CD4-positive, alpha-beta T cell (primary cell): Measurements from ENCODE around the gene NOL6. TPM values are rescaled to one million over a fixed set of nuclear protein-coding genes. Genes with fewer than 3 reads are reported as not detected.
A peak's percentile ranks its signal among the peaks of the same experiment; 100 is the strongest.
"Not testable (repeated sequence)": the region's sequence is repeated elsewhere in the genome, so short reads cannot be mapped to it uniquely, and the experiment has no call there.

Experiments used
- ATAC-seq: fragments of 200-7000 bp; cut with Tn5 transposase; one replicate; pipeline ENCODE4 v1.10.0; 2022; ENCODE audit warnings: mild to moderate bottlenecking; ENCODE audit not compliant: poor library complexity
- CTCF ChIA-PET: fragments of 350-600 bp; sonication (Branson Sonifier 250); formaldehyde crosslinking; loops from one replicate; lab custom pipeline; 2021; ENCODE audit warnings: antibody characterized with exemption, inconsistent platforms; lab: Charles Lee
- POLR2A ChIA-PET: fragments of 350-600 bp; sonication (Branson Sonifier 250); formaldehyde crosslinking; loops from one replicate; lab custom pipeline; 2021; ENCODE audit warnings: antibody characterized with exemption, inconsistent platforms; lab: Charles Lee
- DNase-seq, 14 experiments: peaks; one replicate each; pipeline ENCODE4 v3.0.0-alpha.2; 2013 to 2020; ENCODE audit warnings: mixed read lengths in 2 of 14
- H3K27ac ChIP-seq, 2 donors: one replicate each; pipeline versions ENCODE4 v1.5.1 to v1.7.0; 2013; ENCODE audit warnings: low read length in 2 of 2, low read depth in 1 of 2, mild to moderate bottlenecking in 1 of 2
- H3K27me3 ChIP-seq, 2 experiments: 1 replicate in 1 of 2; 2 replicates in 1 of 2; pipeline versions ENCODE4 v1.6.1 to v1.7.0; 2013; ENCODE audit warnings: low read length in 2 of 2, control low read depth in 1 of 2, mild to moderate bottlenecking in 1 of 2, moderate library complexity in 1 of 2; ENCODE audit not compliant: insufficient read depth in 2 of 2, control insufficient read depth in 1 of 2
- H3K36me3 ChIP-seq: one replicate; pipeline ENCODE4 v1.6.1; 2013; ENCODE audit warnings: low read length, control low read depth; ENCODE audit not compliant: insufficient read depth
- H3K4me1 ChIP-seq: one replicate; pipeline ENCODE4 v1.6.1; 2013; ENCODE audit warnings: low read length, control low read depth; ENCODE audit not compliant: insufficient read depth
- H3K4me3 ChIP-seq: one replicate; pipeline ENCODE4 v1.5.1; 2013; ENCODE audit warnings: mild to moderate bottlenecking, low read length, moderate library complexity
- H3K9me3 ChIP-seq, 2 experiments: 1 replicate in 1 of 2; 2 replicates in 1 of 2; pipeline versions ENCODE4 v1.6.1 to v1.7.0; 2013; ENCODE audit warnings: low read length in 2 of 2, mild to moderate bottlenecking in 2 of 2, control low read depth in 1 of 2, moderate library complexity in 1 of 2; ENCODE audit not compliant: control insufficient read depth in 1 of 2, insufficient read depth in 1 of 2
- H3K27ac Mint-ChIP-seq: one replicate; pipeline ENCODE4 v1.8.0; 2020; ENCODE audit warnings: mixed read lengths
- H3K27me3 Mint-ChIP-seq: one replicate; pipeline ENCODE4 v1.8.0; 2021; ENCODE audit warnings: mixed read lengths
- H3K36me3 Mint-ChIP-seq: one replicate; pipeline ENCODE4 v1.8.0; 2021; ENCODE audit warnings: low read depth, mixed read lengths
- H3K4me1 Mint-ChIP-seq: one replicate; pipeline ENCODE4 v1.8.0; 2021; ENCODE audit warnings: low read depth, mixed read lengths
- H3K4me3 Mint-ChIP-seq: one replicate; pipeline ENCODE4 v1.8.0; 2020; ENCODE audit warnings: mild to moderate bottlenecking, mixed read lengths
- H3K9me3 Mint-ChIP-seq: one replicate; pipeline ENCODE4 v1.8.0; 2020; ENCODE audit warnings: mixed read lengths
- intact Hi-C, 2 experiments: fragments of 100-400 bp; cut with DNase I in 1 of 2; cut with micrococcal nuclease in 1 of 2; formaldehyde crosslinking; loops; one replicate each; pipeline versions ENCODE4 v1.15.1 to v1.9.0; 2023 to 2025; cut with DNase I, micrococcal nuclease
- total RNA-seq, 174 experiments: library from RNA in 2 of 174; stranded (reverse) in 2 of 174; gene quantifications; one replicate each; pipeline ENCODE4 v1.2.3 and lab custom pipeline; 2021 to 2026
- TF ChIP-seq, protein P1 (sequence below): fragments of 200-600 bp; IDR thresholded peaks from one replicate; pipeline ENCODE4 v1.8.0; 2022; ENCODE audit warnings: antibody characterized with exemption, mild to moderate bottlenecking

Gene NOL6
- total RNA-seq, 2 experiments from 2014 or later = 30.5 to 30.6 TPM

DNA sequence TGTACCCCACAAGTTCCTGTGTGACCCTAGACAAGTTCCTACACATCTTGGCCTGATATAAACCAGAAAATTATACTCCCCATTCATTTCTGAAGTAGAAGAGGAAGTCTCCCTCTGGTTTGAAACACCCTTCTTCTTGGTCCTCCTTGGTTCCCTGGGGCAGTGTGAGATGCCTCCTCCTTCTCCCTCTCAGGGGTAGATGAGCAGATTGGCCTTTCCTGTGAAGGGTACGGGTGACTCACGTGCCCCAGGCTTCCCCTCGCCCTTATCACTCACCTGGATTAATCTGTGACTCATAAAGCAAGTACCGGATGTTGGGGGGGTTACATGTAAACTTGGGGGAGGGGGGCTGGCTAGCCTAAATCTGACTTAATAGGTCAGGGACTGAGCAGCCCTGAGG lies 15.3 kb downstream of the NOL6 start:
- peaks cover 67% of the 10 kb centered on the region for H3K4me1 ChIP-seq
- peaks cover 26% of the 10 kb centered on the region for H3K36me3 ChIP-seq
- Mint-ChIP-seq H3K27ac (peak overlapping the region; percentile 91), H3K4me1 (peaks cover 48% of the 10 kb centered on the region), H3K9me3 (no peaks in the 10 kb centered on the region), H3K4me3 (peak overlapping the region; percentile 81), H3K36me3 (peaks cover 30% of the 10 kb centered on the region), H3K27me3 (no peaks in the 10 kb centered on the region)
- no peaks in the 10 kb centered on the region for H3K9me3 ChIP-seq
- intact Hi-C loops = loop anchor here in 1 of 2 experiments (1.0 kb wide), 1 partner anchor 11 kb away; the partner anchor contains the start of gene AQP3
- TF ChIP-seq, protein P1, sequence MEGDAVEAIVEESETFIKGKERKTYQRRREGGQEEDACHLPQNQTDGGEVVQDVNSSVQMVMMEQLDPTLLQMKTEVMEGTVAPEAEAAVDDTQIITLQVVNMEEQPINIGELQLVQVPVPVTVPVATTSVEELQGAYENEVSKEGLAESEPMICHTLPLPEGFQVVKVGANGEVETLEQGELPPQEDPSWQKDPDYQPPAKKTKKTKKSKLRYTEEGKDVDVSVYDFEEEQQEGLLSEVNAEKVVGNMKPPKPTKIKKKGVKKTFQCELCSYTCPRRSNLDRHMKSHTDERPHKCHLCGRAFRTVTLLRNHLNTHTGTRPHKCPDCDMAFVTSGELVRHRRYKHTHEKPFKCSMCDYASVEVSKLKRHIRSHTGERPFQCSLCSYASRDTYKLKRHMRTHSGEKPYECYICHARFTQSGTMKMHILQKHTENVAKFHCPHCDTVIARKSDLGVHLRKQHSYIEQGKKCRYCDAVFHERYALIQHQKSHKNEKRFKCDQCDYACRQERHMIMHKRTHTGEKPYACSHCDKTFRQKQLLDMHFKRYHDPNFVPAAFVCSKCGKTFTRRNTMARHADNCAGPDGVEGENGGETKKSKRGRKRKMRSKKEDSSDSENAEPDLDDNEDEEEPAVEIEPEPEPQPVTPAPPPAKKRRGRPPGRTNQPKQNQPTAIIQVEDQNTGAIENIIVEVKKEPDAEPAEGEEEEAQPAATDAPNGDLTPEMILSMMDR = no peak
- CTCF ChIA-PET = interaction anchor here (1.2 to 3.9 kb wide), 5 partner anchors 8 to 55 kb away, joined by 3 to 24 read pairs (median 6); partner anchors contain the start of gene AQP3
- no peak overlapping the region for H3K4me3 ChIP-seq
- H3K27ac ChIP-seq = peak overlapping the region; percentile 75 to 80
- peak; percentile 81 for ATAC-seq
- POLR2A ChIA-PET = interaction anchor here (0.7 to 8.9 kb wide), 6 partner anchors 8 to 43 kb away, joined by 3 to 67 read pairs (median 10); partner anchors contain the start of genes AQP3 and NOL6
- H3K27me3 ChIP-seq = no peaks in the 10 kb centered on the region
- DNase-seq = peak in 13 of 14 experiments; percentile 47 to 87 (median 66)

DNA sequence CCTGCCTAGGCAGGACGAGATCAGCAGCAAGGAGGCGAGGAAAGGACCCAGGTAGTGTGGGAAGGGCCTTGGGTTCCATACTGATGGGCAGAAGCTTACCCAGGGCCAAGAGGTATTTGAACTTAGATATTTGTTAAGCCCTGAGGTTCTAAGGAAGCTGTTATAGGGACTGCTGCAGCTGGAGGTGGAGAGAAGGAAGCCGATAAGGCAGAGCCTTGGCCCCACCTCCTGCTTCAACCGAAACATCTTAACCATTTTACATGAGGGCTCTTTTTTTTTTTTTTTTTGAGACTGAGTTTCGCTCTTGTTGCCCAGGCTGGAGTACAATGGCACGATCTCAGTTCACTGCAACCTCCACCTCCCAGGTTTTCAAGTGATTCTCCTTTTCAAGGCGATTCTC lies 17.8 kb downstream of the NOL6 start:
- H3K4me3 Mint-ChIP-seq = peak overlapping the region; percentile 76
- ChIA-PET CTCF (interaction anchor here (0.6 to 3.9 kb wide), 6 partner anchors 8 to 459 kb away, joined by 3 to 24 read pairs (median 5); partner anchors contain the start of genes AQP3 and NFX1), POLR2A (interaction anchor here (0.6 to 1.4 kb wide), 4 partner anchors 9 to 18 kb away, joined by 4 to 11 read pairs (median 4); partner anchors contain the start of genes AQP3 and NOL6)
- peaks cover 64% of the 10 kb centered on the region for H3K4me1 Mint-ChIP-seq
- Histone ChIP-seq H3K27ac (peak overlapping the region in 1 of 2 donors; percentile 23), H3K36me3 (peaks cover 8% of the 10 kb centered on the region), H3K4me1 (peaks cover 83% of the 10 kb centered on the region), H3K9me3 (no peaks in the 10 kb centered on the region), H3K27me3 (no peaks in the 10 kb centered on the region), H3K4me3 (no peak overlapping the region)
- no peaks in the 10 kb centered on the region for H3K9me3 Mint-ChIP-seq
- ATAC-seq (peak; percentile 37), DNase-seq (peak in 6 of 14 experiments; percentile 27 to 71 (median 49))
- peaks cover 6% of the 10 kb centered on the region for H3K36me3 Mint-ChIP-seq
- H3K27ac Mint-ChIP-seq = peak overlapping the region; percentile 91
- no peaks in the 10 kb centered on the region for H3K27me3 Mint-ChIP-seq
- TF ChIP-seq, protein P1 = no peak
- intact Hi-C loops = no loop called here

DNA sequence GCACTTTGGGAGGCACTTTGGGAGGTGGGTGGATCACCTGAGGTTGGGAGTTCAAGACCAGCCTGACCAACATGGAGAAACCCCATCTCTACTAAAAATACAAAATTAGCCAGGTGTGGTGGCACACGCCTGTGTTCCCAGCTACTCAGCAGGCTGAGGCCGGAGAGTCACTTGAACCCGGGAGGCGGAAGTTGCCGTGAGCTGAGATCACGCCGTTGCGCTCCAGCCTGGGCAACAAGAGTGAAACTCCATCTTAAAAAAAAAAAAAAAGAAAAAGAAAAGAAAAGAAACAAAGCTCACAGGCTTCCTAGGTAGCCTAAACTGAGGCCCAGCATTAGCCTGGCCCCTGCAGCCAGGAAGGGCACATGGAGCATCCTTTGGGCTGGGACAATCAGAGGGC lies 18.3 kb downstream of the NOL6 start:
- peaks cover 69% of the 10 kb centered on the region for H3K4me1 Mint-ChIP-seq
- H3K27me3 Mint-ChIP-seq, intact Hi-C loops, H3K27ac ChIP-seq, DNase-seq, H3K36me3 ChIP-seq, H3K9me3 Mint-ChIP-seq, H3K4me3 ChIP-seq, H3K36me3 Mint-ChIP-seq, H3K9me3 ChIP-seq, ATAC-seq, H3K27me3 ChIP-seq: not testable (repeated sequence)
- ChIA-PET POLR2A (interaction anchor here (0.6 to 1.4 kb wide), 3 partner anchors 10 to 19 kb away, joined by 4 to 11 read pairs (median 4); partner anchors contain the start of gene NOL6), CTCF (interaction anchor here (0.6 to 3.9 kb wide), 5 partner anchors 8 to 459 kb away, joined by 3 to 24 read pairs (median 7); partner anchors contain the start of gene AQP3)
- peak overlapping the region; percentile 91 for H3K27ac Mint-ChIP-seq
- peaks cover 78% of the 10 kb centered on the region for H3K4me1 ChIP-seq
- H3K4me3 Mint-ChIP-seq = peak overlapping the region; percentile 76

DNA sequence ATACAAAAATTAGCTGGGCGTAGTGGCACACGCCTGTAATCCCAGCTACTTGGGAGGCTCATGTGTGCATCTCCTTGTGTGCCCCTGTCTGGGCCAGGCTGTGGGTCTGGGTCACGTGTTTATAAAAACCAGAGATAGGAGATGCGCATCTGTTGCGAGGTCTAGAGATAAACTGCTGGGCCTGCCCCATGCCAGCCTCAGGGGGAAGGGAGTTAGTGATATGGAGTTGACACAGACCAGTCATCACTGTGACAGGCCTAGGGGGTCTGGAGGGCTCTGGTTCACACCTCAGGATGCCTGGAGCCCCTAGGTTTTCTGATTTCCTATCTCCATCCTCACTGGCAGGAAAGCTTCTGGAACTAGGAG lies 19.1 kb downstream of the NOL6 start:
- H3K27me3 Mint-ChIP-seq, H3K9me3 ChIP-seq, H3K36me3 Mint-ChIP-seq, ATAC-seq, H3K9me3 Mint-ChIP-seq, H3K27me3 ChIP-seq, H3K36me3 ChIP-seq, DNase-seq, H3K4me3 ChIP-seq, intact Hi-C loops: not testable (repeated sequence)
- Mint-ChIP-seq H3K4me1 (peaks cover 70% of the 10 kb centered on the region), H3K4me3 (peak overlapping the region; percentile 48), H3K27ac (peak overlapping the region; percentile 90)
- CTCF ChIA-PET = interaction anchor here (3.4 to 3.9 kb wide), 2 partner anchors 7 to 12 kb away, joined by 24 to 29 read pairs; partner anchors contain the start of gene AQP3
- Histone ChIP-seq H3K27ac (peak overlapping the region; percentile 4 to 21), H3K4me1 (peaks cover 73% of the 10 kb centered on the region)
- POLR2A ChIA-PET = interaction anchor here (1.7 to 2.9 kb wide), 2 partner anchors 19 to 39 kb away, joined by 17 to 24 read pairs; partner anchors contain the start of gene NOL6
